Superior temporal gyrus (tissue), 1 donor: ENCODE results near the gene PTPRJ.

Experiments used
- DNase-seq: peaks from one replicate; pipeline ENCODE4 v3.0.0-alpha.2; 2016; ENCODE audit errors: extremely low spot score

Gene PTPRJ

GRCh38 chr11:48066881-48067800, 86.8 kb downstream of the PTPRJ start:
- DNase-seq, result no peak

GRCh38 chr11:48073031-48073861, 92.9 kb downstream of the PTPRJ start:
- no peak for DNase-seq

- DNase-seq, result no peak
Measured at GRCh38 chr11:48074425-48075181, 94.2 kb downstream of the PTPRJ start.

- DNase-seq, result no peak
Measured at GRCh38 chr11:48075637-48076036, 95.3 kb downstream of the PTPRJ start.

- no peak for DNase-seq
Measured at GRCh38 chr11:48077251-48077650, 96.9 kb downstream of the PTPRJ start.

GRCh38 chr11:48078689-48079088, 98.3 kb downstream of the PTPRJ start:
- peak; percentile 53 for DNase-seq

GRCh38 chr11:48079596-48079995, 99.2 kb downstream of the PTPRJ start:
- DNase-seq, result no peak

- no peak for DNase-seq
Measured at GRCh38 chr11:48080301-48080861, 100.0 kb downstream of the PTPRJ start.

GRCh38 chr11:48081151-48082010, 101.0 kb downstream of the PTPRJ start:
- peak; percentile 68 for DNase-seq

- no peak for DNase-seq
Measured at GRCh38 chr11:48082771-48083170, 102.4 kb downstream of the PTPRJ start.

- no peak for DNase-seq
Measured at GRCh38 chr11:48083421-48083820, 103.1 kb downstream of the PTPRJ start.

- DNase-seq, result no peak
Measured at GRCh38 chr11:48085688-48086087, 105.3 kb downstream of the PTPRJ start.

GRCh38 chr11:48087422-48087821, 107.1 kb downstream of the PTPRJ start:
- no peak for DNase-seq

- no peak for DNase-seq
Measured at GRCh38 chr11:48087974-48088681, 107.8 kb downstream of the PTPRJ start.

- DNase-seq, result no peak
Measured at GRCh38 chr11:48088682-48089050, 108.3 kb downstream of the PTPRJ start.

GRCh38 chr11:48090174-48090573, 109.8 kb downstream of the PTPRJ start:
- no peak for DNase-seq

GRCh38 chr11:48091426-48092102, 111.2 kb downstream of the PTPRJ start:
- DNase-seq, result no peak

- DNase-seq, result no peak
Measured at GRCh38 chr11:48093323-48093722, 113.0 kb downstream of the PTPRJ start.
